DOHH2 (cell line): Measurements from ENCODE around the gene TOMM22.

Experiments used
- H3F3A ChIP-seq: fragments of 200-600 bp; sonication (generic), shearing (Covaris generic); 2 replicates; pipeline ENCODE4 v1.6.0; 2016; ENCODE audit warnings: antibody characterized with exemption, mild to moderate bottlenecking; ENCODE audit not compliant: control insufficient read depth, insufficient read depth
- H3K27ac ChIP-seq: fragments of 200-600 bp; sonication (generic); 2 replicates; pipeline ENCODE4 v1.5.1; 2014; ENCODE audit warnings: low read depth, mild to moderate bottlenecking, low read length, moderate library complexity
- H3K27me3 ChIP-seq: fragments of 200-600 bp; sonication (generic); 2 replicates; pipeline ENCODE4 v1.6.1; 2014; ENCODE audit warnings: mild to moderate bottlenecking, low read length, mixed read lengths; ENCODE audit not compliant: control insufficient read depth
- H3K36me3 ChIP-seq: fragments of 200-600 bp; sonication (generic); 2 replicates; pipeline ENCODE4 v1.6.1; 2014; ENCODE audit warnings: mild to moderate bottlenecking, low read length, moderate library complexity, mixed read lengths; ENCODE audit not compliant: control insufficient read depth
- H3K4me1 ChIP-seq: fragments of 200-600 bp; sonication (generic); 2 replicates; pipeline ENCODE4 v1.6.1; 2014; ENCODE audit warnings: mild to moderate bottlenecking, low read length, mixed read lengths; ENCODE audit not compliant: control insufficient read depth
- H3K4me2 ChIP-seq: fragments of 200-600 bp; sonication (generic); 2 replicates; pipeline ENCODE4 v1.6.0; 2014; ENCODE audit warnings: mild to moderate bottlenecking, low read length, moderate library complexity
- H3K4me3 ChIP-seq: fragments of 200-600 bp; sonication (generic); 2 replicates; pipeline ENCODE4 v1.5.1; 2014; ENCODE audit warnings: mild to moderate bottlenecking, low read length, mixed read lengths
- H3K79me2 ChIP-seq: fragments of 200-600 bp; sonication (generic); 2 replicates; pipeline ENCODE4 v1.6.1; 2014; ENCODE audit warnings: mild to moderate bottlenecking, low read length, mixed read lengths; ENCODE audit not compliant: control insufficient read depth
- H3K9me2 ChIP-seq: fragments of 200-600 bp; sonication (generic); replicated peaks from 2 replicates; pipeline ENCODE4 v1.6.1; 2014; ENCODE audit warnings: mild to moderate bottlenecking, low read length, mixed read lengths; ENCODE audit not compliant: control insufficient read depth
- H3K9me3 ChIP-seq: fragments of 200-600 bp; sonication (generic); 2 replicates; pipeline ENCODE4 v1.6.1; 2014; ENCODE audit warnings: antibody characterized with exemption, low read length, mixed read lengths; ENCODE audit not compliant: control insufficient read depth, insufficient read depth
- H4K20me1 ChIP-seq: fragments of 200-600 bp; sonication (generic); 2 replicates; pipeline ENCODE4 v1.6.0; 2014; ENCODE audit warnings: low read depth, mild to moderate bottlenecking, antibody characterized with exemption, low read length, moderate library complexity; ENCODE audit not compliant: control insufficient read depth, insufficient read depth
- EZH2phosphoT487 ChIP-seq: fragments of 200-600 bp; sonication (generic); IDR thresholded peaks from 2 replicates; pipeline ENCODE4 v1.6.1; 2017; ENCODE audit warnings: borderline replicate concordance, mild to moderate bottlenecking, antibody characterized with exemption, low read length, moderate library complexity, mixed read lengths
- TF ChIP-seq, protein P1 (sequence below): fragments of 200-600 bp; sonication (generic); IDR thresholded peaks from one replicate; pipeline ENCODE4 v1.5.1; 2014; ENCODE audit warnings: antibody characterized with exemption, mild to moderate bottlenecking, low read depth, low read length; ENCODE audit not compliant: poor library complexity, severe bottlenecking

TOMM22 gene

DNA sequence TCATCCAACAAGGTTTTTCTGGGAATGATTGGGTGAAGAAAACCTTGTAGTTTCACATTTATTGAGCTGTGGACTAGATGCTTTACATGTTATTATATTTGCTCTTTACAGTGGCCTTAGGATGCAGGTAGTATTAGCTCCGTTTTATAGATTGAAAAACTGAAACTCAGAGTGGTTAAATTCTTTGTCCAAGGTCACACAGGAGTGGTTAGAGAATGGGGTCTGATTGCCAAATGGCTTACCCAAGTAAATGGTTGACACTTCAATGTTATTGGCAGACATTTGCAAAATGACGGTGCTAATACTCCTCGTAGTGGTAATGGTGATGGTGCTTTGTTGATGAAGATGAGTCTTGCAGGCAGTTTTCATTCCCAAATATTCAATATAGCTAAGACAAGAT is 26.2 kb downstream of the TOMM22 start:
- Histone ChIP-seq H3K79me2 (peaks cover 72% of the 10 kb centered on the region), H3K27me3 (no peaks in the 10 kb centered on the region), H3K4me2 (peak overlapping the region; percentile 100), H3K36me3 (peaks cover 49% of the 10 kb centered on the region), H3K27ac (no peak overlapping the region), H3F3A (peaks cover 5% of the 10 kb centered on the region; the same call in 1 of the 2 replicates), H4K20me1 (peaks cover 51% of the 10 kb centered on the region), H3K4me1 (peaks cover 48% of the 10 kb centered on the region), H3K4me3 (peak overlapping the region; percentile 76), H3K9me2 (no peaks in the 10 kb centered on the region), H3K9me3 (no peaks in the 10 kb centered on the region)
- TF ChIP-seq EZH2phosphoT487, result no peak
- TF ChIP-seq, protein P1, sequence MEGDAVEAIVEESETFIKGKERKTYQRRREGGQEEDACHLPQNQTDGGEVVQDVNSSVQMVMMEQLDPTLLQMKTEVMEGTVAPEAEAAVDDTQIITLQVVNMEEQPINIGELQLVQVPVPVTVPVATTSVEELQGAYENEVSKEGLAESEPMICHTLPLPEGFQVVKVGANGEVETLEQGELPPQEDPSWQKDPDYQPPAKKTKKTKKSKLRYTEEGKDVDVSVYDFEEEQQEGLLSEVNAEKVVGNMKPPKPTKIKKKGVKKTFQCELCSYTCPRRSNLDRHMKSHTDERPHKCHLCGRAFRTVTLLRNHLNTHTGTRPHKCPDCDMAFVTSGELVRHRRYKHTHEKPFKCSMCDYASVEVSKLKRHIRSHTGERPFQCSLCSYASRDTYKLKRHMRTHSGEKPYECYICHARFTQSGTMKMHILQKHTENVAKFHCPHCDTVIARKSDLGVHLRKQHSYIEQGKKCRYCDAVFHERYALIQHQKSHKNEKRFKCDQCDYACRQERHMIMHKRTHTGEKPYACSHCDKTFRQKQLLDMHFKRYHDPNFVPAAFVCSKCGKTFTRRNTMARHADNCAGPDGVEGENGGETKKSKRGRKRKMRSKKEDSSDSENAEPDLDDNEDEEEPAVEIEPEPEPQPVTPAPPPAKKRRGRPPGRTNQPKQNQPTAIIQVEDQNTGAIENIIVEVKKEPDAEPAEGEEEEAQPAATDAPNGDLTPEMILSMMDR, result no peak

DNA sequence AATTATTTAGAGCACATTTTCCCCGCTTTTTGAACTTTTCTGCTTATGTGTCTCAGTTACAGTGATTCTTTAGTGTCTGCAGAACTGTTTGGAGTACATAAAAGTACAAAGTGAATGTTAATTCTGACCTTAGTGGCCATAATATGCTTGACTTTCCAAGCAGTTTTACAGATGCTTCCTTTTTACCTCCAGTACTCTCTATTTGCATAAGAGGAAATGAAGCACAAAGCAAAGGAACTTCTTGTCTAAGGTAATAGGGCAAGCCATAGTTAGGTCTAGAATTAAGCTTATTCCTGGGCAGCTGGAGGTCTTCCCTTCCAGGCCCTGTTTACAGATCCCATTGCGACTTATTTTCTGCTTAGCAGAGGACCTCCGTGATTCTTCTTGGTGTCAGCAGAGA is 27.5 kb downstream of the TOMM22 start:
- H3K4me3 ChIP-seq, result peak overlapping the region; percentile 51
- H4K20me1 ChIP-seq, result peaks cover 58% of the 10 kb centered on the region
- no peaks in the 10 kb centered on the region for H3K9me2 ChIP-seq
- no peaks in the 10 kb centered on the region for H3K9me3 ChIP-seq
- H3F3A ChIP-seq, result no peaks in the 10 kb centered on the region
- H3K27me3 ChIP-seq, result no peaks in the 10 kb centered on the region
- peaks cover 42% of the 10 kb centered on the region for H3K4me1 ChIP-seq
- no peak overlapping the region for H3K27ac ChIP-seq
- H3K79me2 ChIP-seq, result peaks cover 85% of the 10 kb centered on the region
- TF ChIP-seq EZH2phosphoT487, result no peak
- TF ChIP-seq, protein P1, result no peak
- peaks cover 49% of the 10 kb centered on the region for H3K36me3 ChIP-seq
- peak overlapping the region; percentile 100 for H3K4me2 ChIP-seq

DNA sequence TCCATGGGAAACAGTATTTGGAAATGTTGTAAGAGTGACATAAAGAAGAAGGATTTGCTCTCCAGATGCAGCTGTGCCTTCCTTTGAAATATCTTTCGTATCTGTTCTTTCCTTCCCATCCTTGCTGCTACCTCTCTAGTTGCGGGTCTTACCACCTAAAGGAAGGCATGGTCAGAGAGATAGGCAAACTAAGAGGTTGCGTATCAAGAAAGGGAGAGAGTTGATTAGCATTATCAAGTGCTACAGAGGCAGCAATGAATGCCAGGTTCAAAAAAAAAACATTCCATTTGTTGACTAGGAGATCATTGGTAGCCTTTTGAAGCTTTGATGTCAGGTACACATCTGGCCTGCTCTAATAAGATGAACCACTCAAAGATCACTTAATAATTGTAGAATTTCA is 28.6 kb downstream of the TOMM22 start:
- TF ChIP-seq EZH2phosphoT487, result no peak
- TF ChIP-seq, protein P1, result no peak
- Histone ChIP-seq H3K36me3 (peaks cover 53% of the 10 kb centered on the region), H3K9me2 (no peaks in the 10 kb centered on the region), H3K4me3 (no peak overlapping the region), H3K27me3 (no peaks in the 10 kb centered on the region), H3F3A (no peaks in the 10 kb centered on the region), H3K9me3 (no peaks in the 10 kb centered on the region), H3K79me2 (peaks cover 95% of the 10 kb centered on the region), H3K27ac (no peak overlapping the region), H3K4me2 (no peak overlapping the region), H4K20me1 (peaks cover 58% of the 10 kb centered on the region), H3K4me1 (peaks cover 33% of the 10 kb centered on the region)

DNA sequence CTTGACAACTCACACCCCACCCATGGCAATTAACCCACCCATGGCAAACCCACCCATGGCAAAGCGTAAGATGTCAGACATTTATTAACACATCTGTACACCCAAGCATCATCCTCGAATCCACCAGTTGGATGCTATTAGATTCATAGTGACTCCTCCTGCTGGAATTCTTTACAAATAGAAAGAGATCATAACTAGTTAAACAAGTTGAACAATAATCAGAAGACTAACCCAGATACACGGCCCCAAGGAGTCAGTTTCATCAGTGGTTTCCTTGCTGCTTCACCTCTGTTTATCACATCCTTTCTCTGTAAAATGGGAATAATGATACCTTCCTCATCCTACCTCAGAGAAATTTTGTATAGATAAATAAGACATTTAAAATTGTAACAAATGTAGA is 29.1 kb downstream of the TOMM22 start:
- TF ChIP-seq EZH2phosphoT487, result no peak
- TF ChIP-seq, protein P1, result no peak
- no peaks in the 10 kb centered on the region for H3K27me3 ChIP-seq
- no peak overlapping the region for H3K4me2 ChIP-seq
- H4K20me1 ChIP-seq, result peaks cover 58% of the 10 kb centered on the region
- H3K4me1 ChIP-seq, result peaks cover 33% of the 10 kb centered on the region
- H3K27ac ChIP-seq, result no peak overlapping the region
- H3F3A ChIP-seq, result no peaks in the 10 kb centered on the region
- H3K79me2 ChIP-seq, result peaks cover 99% of the 10 kb centered on the region
- H3K9me2 ChIP-seq, result no peaks in the 10 kb centered on the region
- H3K9me3 ChIP-seq, result no peaks in the 10 kb centered on the region
- H3K4me3 ChIP-seq, result no peak overlapping the region
- H3K36me3 ChIP-seq, result peaks cover 59% of the 10 kb centered on the region
